ENCODE results near the gene OSBP2. TPM values are rescaled to one million over a fixed set of nuclear protein-coding genes. Genes with fewer than 3 reads are reported as not detected.
A peak's percentile ranks its signal among the peaks of the same experiment; 100 is the strongest.

The OSBP2 gene
- total RNA-seq, 2 donors from 2014 or later: 6.8 to 11.1 TPM

DNA sequence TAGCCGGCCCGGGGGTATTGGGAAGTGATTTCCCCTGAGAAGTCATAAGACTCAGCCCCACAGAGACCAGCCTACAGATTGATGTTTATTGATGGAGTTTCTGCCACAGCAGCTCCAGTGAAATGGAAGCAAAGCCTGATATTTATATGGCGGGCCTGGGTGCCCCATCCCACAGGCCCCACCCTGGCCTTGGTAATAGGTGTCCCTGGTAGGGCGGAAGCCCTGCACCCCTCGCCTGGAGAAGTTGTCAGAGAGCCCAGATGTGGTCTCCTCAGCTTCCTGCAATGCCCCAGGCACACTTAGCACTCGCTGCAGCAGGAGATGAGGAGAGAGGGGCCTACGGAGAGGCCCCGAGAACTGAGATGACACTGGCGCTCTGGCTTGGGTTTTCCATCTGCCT is 166.5 kb downstream of the OSBP2 start:
- Mint-ChIP-seq H3K4me3 (no peak overlapping the region), H3K36me3 (ENCODE audit: low read depth) (no peaks in the 10 kb centered on the region), H3K27ac (no peak overlapping the region), H3K4me1 (peaks cover 7% of the 10 kb centered on the region), H3K27me3 (ENCODE audit: insufficient read depth) (no peaks in the 10 kb centered on the region), H3K9me3 (no peaks in the 10 kb centered on the region)
- no peaks in the 10 kb centered on the region for H3K27me3 ChIP-seq (ENCODE audit: control insufficient read depth, insufficient read depth, low read length, poor library complexity, severe bottlenecking)
- H3K4me1 ChIP-seq (ENCODE audit: control insufficient read depth, insufficient read depth, low read length): peaks cover 6% of the 10 kb centered on the region
- DNase-seq: no peak
- TF ChIP-seq, protein P1, sequence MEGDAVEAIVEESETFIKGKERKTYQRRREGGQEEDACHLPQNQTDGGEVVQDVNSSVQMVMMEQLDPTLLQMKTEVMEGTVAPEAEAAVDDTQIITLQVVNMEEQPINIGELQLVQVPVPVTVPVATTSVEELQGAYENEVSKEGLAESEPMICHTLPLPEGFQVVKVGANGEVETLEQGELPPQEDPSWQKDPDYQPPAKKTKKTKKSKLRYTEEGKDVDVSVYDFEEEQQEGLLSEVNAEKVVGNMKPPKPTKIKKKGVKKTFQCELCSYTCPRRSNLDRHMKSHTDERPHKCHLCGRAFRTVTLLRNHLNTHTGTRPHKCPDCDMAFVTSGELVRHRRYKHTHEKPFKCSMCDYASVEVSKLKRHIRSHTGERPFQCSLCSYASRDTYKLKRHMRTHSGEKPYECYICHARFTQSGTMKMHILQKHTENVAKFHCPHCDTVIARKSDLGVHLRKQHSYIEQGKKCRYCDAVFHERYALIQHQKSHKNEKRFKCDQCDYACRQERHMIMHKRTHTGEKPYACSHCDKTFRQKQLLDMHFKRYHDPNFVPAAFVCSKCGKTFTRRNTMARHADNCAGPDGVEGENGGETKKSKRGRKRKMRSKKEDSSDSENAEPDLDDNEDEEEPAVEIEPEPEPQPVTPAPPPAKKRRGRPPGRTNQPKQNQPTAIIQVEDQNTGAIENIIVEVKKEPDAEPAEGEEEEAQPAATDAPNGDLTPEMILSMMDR (conservative IDR thresholded peaks at IDR 0.05): no peak
- WGBS, 2 experiments (ENCODE audit: insufficient coverage in 1 of 2, insufficient read length in 1 of 2): 82 to 91% methylated on average over 4 to 9 of the region's 9 CpGs
- H3K4me3 ChIP-seq (ENCODE audit: low read length): no peak overlapping the region
- no peaks in the 10 kb centered on the region for H3K9me3 ChIP-seq (ENCODE audit: control insufficient read depth, low read length)
- H3K27ac ChIP-seq (ENCODE audit: low read depth, low read length): no peak overlapping the region
- H3K36me3 ChIP-seq (ENCODE audit: control insufficient read depth, insufficient read depth, low read length): no peaks in the 10 kb centered on the region
- no peak overlapping the region for H3K9ac ChIP-seq (ENCODE audit: extremely low read depth, low read length, poor library complexity, severe bottlenecking)

DNA sequence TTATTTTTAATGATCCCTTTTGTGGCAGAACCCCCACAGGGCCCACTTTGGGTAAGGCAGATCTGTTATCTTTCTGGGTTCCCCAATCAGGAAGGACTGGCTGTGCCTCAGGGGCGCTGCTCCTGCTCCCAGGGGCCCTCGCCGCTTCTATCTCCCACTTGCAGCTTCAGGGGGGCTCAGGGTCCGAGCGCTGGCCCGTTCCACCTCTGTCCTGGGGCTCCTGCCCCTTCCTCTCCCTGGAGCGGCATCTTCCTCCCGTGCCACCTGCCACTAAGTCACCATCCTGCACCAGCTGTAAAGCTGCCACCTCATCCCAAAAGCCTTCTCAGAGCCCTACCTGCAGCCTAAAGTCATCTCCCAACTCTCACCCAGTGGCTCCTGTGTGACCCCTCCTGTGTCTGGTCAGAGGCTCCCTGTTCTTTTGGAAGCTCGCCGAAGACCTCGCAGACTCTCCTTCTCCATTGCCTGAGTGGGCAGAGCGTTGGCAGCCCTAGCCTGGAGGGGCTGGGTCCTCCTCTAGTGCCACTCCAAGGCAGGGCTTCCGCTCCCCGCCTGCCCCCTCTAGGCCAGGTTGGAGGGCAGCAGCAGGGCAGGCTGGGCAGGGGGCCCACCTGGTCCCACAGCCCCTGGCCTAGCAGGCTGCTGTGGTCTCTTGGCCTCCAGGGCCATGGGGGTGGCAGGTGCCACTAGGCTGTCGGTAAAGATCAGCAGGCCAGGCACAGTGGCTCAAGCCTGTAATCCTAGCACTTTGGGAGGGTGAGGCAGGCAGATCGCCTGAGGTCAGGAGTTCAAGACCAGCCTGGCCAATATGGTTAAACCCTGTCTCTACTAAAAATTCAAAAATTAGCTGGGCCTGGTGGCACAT is 167.2 kb downstream of the OSBP2 start:
- no peak overlapping the region for H3K4me3 ChIP-seq (ENCODE audit: low read length)
- Mint-ChIP-seq H3K27ac (no peak overlapping the region), H3K4me3 (no peak overlapping the region), H3K36me3 (ENCODE audit: low read depth) (no peaks in the 10 kb centered on the region), H3K4me1 (peaks cover 10% of the 10 kb centered on the region), H3K9me3 (no peaks in the 10 kb centered on the region), H3K27me3 (ENCODE audit: insufficient read depth) (no peaks in the 10 kb centered on the region)
- no peaks in the 10 kb centered on the region for H3K9me3 ChIP-seq (ENCODE audit: control insufficient read depth, low read length)
- H3K9ac ChIP-seq (ENCODE audit: extremely low read depth, low read length, poor library complexity, severe bottlenecking): no peak overlapping the region
- H3K27ac ChIP-seq (ENCODE audit: low read depth, low read length): no peak overlapping the region
- peaks cover 6% of the 10 kb centered on the region for H3K4me1 ChIP-seq (ENCODE audit: control insufficient read depth, insufficient read depth, low read length)
- H3K36me3 ChIP-seq (ENCODE audit: control insufficient read depth, insufficient read depth, low read length): no peaks in the 10 kb centered on the region
- WGBS, 2 experiments (ENCODE audit: insufficient coverage in 1 of 2, insufficient read length in 1 of 2): 90 to 93% methylated on average over 11 to 16 of the region's 16 CpGs
- TF ChIP-seq, protein P1 (conservative IDR thresholded peaks at IDR 0.05): no peak
- no peaks in the 10 kb centered on the region for H3K27me3 ChIP-seq (ENCODE audit: control insufficient read depth, insufficient read depth, low read length, poor library complexity, severe bottlenecking)
- no peak for DNase-seq

DNA sequence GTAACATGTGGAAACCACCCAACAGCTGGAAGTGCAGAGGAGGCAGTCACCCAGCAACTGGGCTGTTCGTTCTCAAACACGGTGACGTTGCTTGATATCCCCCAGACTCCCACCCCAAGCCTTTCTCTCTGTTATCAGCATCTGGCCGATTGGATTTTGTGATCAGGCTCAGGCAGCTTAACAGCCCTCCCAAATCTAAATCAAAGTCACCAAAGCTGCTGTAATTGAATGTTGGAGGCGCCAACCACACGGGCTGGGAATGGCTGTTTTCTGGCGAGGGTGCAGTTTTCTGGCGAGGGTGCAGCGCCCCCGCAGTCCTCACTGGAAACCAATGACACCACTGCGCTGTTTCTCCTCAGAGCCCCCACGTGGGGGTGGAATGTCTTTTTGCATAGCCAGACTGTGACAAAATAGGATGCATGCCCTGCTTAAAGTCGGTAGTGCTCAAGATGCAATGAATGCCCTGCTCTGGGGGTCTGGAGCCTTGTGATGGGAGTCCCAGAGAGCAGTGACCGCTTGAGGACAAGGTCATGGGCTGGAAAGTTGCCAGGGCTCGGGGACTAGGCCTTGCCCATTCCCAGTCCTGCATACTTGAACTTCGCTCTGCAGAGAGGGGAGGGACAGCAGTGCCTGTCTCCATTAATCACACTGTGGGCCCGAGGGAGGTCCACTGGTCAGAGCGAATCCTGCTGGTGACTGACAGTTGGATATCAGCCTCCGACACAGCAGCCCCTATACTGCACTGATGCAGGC is 168.6 kb downstream of the OSBP2 start:
- H3K27me3 ChIP-seq (ENCODE audit: control insufficient read depth, insufficient read depth, low read length, poor library complexity, severe bottlenecking): no peaks in the 10 kb centered on the region
- Mint-ChIP-seq H3K4me1 (peaks cover 8% of the 10 kb centered on the region), H3K36me3 (ENCODE audit: low read depth) (no peaks in the 10 kb centered on the region), H3K4me3 (no peak overlapping the region), H3K9me3 (no peaks in the 10 kb centered on the region), H3K27me3 (ENCODE audit: insufficient read depth) (no peaks in the 10 kb centered on the region), H3K27ac (no peak overlapping the region)
- TF ChIP-seq, protein P1 (conservative IDR thresholded peaks at IDR 0.05): peak; percentile 45
- no peaks in the 10 kb centered on the region for H3K36me3 ChIP-seq (ENCODE audit: control insufficient read depth, insufficient read depth, low read length)
- no peak overlapping the region for H3K4me3 ChIP-seq (ENCODE audit: low read length)
- peaks cover 6% of the 10 kb centered on the region for H3K4me1 ChIP-seq (ENCODE audit: control insufficient read depth, insufficient read depth, low read length)
- H3K9ac ChIP-seq (ENCODE audit: extremely low read depth, low read length, poor library complexity, severe bottlenecking): no peak overlapping the region
- peak; percentile 66 for DNase-seq
- H3K27ac ChIP-seq (ENCODE audit: low read depth, low read length): no peak overlapping the region
- 81% methylated on average over 10 to 19 of the region's 19 CpGs for WGBS, 2 experiments (ENCODE audit: insufficient coverage in 1 of 2, insufficient read length in 1 of 2)
- H3K9me3 ChIP-seq (ENCODE audit: control insufficient read depth, low read length): no peaks in the 10 kb centered on the region
